Stimulated activated naive CD4-positive, alpha-beta T cell treated with Interleukin-2 at 50 U/mL for 16 hours (primary cell): Measurements from ENCODE around the gene GALNT2.

Experiments used
- DNase-seq: peaks from one replicate; lab custom pipeline; 2025; lab: John Stamatoyannopoulos, UW

GALNT2 gene

GRCh38 chr1:230112782-230113181 lies 45.7 kb downstream of the GALNT2 start:
- no peak for DNase-seq

GRCh38 chr1:230113235-230113592 lies 46.2 kb downstream of the GALNT2 start:
- DNase-seq, result no peak

- no peak for DNase-seq
Measured at GRCh38 chr1:230113593-230114236, 46.7 kb downstream of the GALNT2 start.

GRCh38 chr1:230114237-230114651 lies 47.2 kb downstream of the GALNT2 start:
- no peak for DNase-seq

- no peak for DNase-seq
Measured at GRCh38 chr1:230117694-230118093, 50.7 kb downstream of the GALNT2 start.

- no peak for DNase-seq
Measured at GRCh38 chr1:230119340-230119739, 52.3 kb downstream of the GALNT2 start.

- no peak for DNase-seq
Measured at GRCh38 chr1:230120289-230120920, 53.4 kb downstream of the GALNT2 start.

- no peak for DNase-seq
Measured at GRCh38 chr1:230120921-230121381, 53.9 kb downstream of the GALNT2 start.

- DNase-seq, result no peak
Measured at GRCh38 chr1:230121950-230122349, 54.9 kb downstream of the GALNT2 start.

- no peak for DNase-seq
Measured at GRCh38 chr1:230122366-230123279, 55.6 kb downstream of the GALNT2 start.

- DNase-seq, result no peak
Measured at GRCh38 chr1:230123280-230124185, 56.5 kb downstream of the GALNT2 start.

GRCh38 chr1:230124186-230125128 lies 57.4 kb downstream of the GALNT2 start:
- no peak for DNase-seq

GRCh38 chr1:230125141-230125540 lies 58.1 kb downstream of the GALNT2 start:
- no peak for DNase-seq

- no peak for DNase-seq
Measured at GRCh38 chr1:230125640-230126528, 58.8 kb downstream of the GALNT2 start.

- no peak for DNase-seq
Measured at GRCh38 chr1:230126529-230127104, 59.6 kb downstream of the GALNT2 start.

- no peak for DNase-seq
Measured at GRCh38 chr1:230127105-230128054, 60.3 kb downstream of the GALNT2 start.

GRCh38 chr1:230128569-230129285 lies 61.7 kb downstream of the GALNT2 start:
- no peak for DNase-seq
